HG03196 (cell line): ENCODE measurements around the gene MDM2.
"Not testable (repeated sequence)": the region's sequence is repeated elsewhere in the genome, so short reads cannot be mapped to it uniquely, and the experiment has no call there.

Source experiments
- ATAC-seq: cut with Tn5 transposase; IDR thresholded peaks from one replicate; pipeline ENCODE4 v1.9.1; 2021; ENCODE audit not compliant: unreplicated experiment

Gene MDM2

GRCh38 chr12:68785358-68785757 lies 22.6 kb upstream of the MDM2 start:
- ATAC-seq: no peak

GRCh38 chr12:68785823-68786222 lies 22.2 kb upstream of the MDM2 start:
- no peak for ATAC-seq

GRCh38 chr12:68786929-68787328 lies 21.0 kb upstream of the MDM2 start:
- ATAC-seq: no peak

GRCh38 chr12:68788554-68789143 lies 19.3 kb upstream of the MDM2 start:
- ATAC-seq: no peak

DNA sequence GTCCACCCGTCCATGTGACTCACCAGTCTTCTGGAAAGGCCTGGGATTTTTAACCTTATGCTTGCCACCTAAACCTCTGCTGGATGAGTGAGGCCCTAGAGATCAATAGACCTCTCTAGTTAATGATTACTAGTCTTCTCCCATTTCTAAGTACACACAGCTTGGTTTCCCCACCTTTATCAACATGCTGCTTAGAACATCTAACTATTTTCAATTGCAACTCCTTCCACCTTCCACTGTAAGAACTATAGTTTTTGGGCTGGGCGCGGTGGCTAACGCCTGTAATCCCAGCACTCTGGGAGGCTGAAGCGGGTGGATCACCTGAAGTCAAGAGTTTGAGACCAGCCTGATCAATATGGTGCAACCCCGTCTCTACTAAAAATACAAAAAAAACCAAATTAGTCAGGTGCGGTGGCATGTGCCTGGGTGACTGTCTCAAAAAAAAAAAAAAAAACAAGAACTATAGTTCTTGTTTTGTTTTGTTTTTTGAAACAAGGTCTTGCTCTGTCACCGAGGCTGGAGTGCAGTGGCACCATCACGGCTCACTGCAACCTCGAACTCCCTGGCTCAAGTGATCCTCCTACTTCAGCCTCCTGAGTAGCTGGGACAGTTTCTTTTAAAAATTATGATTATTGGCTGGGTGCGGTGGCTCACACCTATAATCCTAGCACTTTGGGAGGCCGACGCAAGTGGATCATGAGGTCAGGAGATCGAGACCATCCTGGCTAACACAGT lies 18.7 kb upstream of the MDM2 start:
- ATAC-seq: no peak

- no peak for ATAC-seq
Observed at GRCh38 chr12:68790081-68790951, 17.7 kb upstream of the MDM2 start.

DNA sequence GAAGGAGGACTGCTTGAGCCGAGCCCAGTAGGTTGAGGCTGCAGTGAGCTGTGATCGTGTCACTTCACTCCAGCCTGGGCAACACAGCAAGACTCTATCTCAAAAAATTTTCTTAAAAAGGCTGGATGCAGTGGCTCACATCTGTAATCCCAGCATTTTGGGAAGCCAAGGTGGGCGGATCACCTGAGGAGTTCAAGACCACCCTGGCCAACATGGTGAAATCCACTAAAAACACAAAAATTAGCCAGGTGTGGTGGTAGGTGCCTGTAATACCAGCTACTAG lies 17.1 kb upstream of the MDM2 start:
- no peak for ATAC-seq

DNA sequence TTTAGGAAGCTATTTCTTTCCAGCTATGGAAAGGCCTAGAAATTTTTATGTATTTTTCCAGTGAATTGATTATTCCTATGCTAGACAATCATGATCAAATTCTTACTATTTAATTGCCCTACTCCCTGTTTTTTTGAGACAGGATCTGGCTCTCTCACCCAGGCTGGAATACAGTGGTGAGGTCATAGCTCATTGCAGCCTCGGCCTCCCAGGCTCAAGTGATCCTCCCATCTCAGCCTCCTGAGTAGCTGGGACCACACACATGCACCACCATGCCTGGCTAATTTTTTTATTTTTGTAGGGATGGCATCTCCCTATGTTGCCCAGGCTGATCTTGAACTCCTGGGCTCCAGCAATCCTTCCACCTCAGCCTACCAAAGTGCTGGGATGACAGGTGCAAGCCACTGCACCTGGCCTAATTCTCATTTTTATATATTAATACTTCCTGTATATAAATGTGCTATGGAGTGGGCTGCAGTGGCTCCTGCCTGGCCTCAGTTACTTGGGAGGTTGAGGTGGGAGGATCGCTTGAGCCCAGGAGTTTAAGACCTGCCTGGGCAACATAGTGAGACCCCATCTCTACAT lies 16.0 kb upstream of the MDM2 start:
- no peak for ATAC-seq

GRCh38 chr12:68792952-68793351 lies 15.0 kb upstream of the MDM2 start:
- peak; percentile 78 for ATAC-seq

GRCh38 chr12:68793436-68793835 lies 14.5 kb upstream of the MDM2 start:
- ATAC-seq: no peak

DNA sequence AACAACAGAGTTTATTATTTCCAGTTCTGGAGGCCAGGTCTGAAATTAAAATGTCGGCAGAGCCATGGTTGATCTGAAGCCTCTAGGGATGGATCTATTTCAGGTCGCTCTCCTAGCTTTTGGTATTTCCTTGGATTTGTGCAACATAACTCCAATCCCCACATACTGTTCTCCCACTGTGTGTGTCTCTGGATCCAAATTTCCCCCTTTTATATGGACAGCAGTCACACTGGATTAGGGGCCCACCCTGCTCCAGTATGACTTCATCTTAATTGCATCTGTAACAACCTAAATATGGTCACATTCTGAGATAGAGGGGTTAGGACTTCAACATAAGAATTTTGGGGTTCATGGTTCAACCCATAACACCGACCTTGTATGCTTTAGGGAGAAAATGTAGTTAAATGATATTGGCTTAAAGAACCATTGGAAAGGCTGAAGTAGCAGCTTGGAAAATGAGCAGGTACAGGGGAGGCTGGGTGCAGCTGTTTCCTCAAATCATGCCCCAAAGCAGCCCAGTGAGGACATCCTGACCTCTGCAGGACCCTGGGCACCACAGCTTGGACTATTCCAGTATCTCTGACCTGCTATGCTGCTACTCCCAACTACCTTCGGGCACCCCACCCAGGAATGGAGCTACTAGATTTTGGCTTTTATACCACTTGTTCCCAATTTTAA lies 13.9 kb upstream of the MDM2 start:
- no peak for ATAC-seq

DNA sequence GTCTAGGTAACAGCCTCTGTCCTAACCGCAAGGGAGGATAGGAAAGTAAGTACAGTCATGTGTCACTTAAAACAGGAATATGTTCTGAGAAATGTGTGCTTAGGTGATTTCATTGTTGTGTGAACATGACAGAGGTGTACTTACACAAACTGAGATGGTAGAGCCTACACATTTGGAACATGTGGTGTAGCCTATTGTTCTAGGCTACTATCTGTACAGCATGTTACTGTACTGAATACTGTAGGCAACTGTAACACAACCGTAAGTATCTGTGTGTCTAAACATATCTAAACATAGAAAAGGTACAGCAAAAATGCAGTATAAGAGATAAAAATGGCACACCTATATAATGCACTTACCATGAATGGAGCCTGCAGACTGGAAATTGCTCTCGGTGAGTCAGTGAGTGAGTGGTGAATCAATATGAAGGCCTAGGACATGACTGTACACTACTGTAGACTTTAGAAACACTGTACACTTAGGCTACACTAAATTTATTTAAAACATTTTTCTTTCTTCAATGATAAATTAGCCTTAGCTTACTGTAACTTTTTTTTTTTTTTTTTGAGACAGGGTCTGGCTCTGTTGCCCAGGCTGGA lies 13.2 kb upstream of the MDM2 start:
- no peak for ATAC-seq

DNA sequence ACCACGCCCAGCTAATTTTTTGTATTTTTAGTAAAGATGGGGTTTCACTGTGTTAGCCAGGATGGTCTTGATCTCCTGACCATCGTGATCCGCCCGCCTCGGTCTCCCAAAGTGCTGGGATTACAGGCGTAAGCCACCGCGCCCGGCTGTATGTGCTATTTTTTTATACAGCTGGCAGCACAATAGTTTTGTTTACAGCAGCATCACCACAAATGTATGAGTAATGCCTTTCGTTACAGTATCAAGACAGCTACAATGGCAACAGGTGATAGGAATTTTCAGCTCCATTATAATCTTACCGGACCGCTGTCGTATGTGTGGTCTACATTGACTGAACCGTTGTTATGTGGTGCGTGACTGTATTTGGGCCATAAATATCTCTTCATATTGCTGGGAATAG lies 11.6 kb upstream of the MDM2 start:
- no peak for ATAC-seq

DNA sequence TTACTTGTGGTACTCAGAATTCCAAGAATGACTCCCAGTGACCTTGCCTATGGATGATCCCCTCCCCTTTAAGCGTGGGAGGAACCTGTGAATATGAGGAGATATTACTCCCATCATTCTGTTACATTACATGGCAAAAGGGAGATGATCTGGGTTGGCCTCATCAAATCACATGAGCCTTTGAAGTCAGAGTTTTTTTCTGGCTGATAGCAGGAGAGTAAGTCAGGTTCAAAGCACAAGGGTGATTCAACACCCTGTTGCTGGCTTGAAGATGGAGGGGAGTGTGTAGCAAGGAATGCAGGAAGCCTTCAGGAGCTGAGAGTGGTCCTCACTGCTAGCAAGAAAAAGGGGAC lies 9.1 kb upstream of the MDM2 start:
- ATAC-seq: no peak

DNA sequence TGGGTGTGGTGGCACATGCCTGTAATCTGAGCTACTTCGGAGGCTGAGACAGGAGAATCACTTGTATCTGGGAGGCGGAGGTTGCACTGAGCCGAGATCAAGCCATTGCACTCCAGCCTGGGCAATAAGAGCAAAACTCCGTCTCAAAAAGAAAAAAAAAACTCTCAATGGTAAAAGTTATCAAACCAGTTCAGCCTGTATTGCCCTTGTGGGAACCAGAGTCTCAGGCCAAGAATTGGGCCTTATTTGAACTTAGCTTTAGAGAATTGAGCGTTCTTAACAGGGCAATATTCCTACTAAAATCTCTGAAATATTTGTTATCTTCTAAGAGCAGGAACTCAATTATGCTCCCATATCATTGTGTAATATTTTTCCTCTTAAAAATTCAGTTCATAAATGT lies 7.7 kb upstream of the MDM2 start:
- no peak for ATAC-seq

DNA sequence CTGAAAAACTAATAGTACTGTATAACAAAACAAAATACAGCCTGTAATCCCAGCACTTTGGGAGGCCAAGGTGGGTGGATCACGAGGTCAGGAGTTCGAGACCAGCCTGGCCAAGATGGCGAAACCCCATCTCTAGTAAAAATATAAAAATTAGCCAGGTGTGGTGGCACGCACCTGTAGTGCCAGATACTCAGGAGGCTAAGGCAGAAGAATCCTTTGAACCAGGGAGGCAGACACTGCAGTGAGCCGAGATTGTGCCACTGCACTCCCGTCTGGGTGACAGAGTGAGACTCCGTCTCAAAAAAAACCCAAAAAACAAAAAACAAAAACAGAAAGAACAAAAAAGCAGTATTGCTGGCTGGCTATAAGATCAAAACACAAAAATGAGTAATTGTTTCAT lies 6.9 kb upstream of the MDM2 start:
- ATAC-seq: not testable (repeated sequence)

DNA sequence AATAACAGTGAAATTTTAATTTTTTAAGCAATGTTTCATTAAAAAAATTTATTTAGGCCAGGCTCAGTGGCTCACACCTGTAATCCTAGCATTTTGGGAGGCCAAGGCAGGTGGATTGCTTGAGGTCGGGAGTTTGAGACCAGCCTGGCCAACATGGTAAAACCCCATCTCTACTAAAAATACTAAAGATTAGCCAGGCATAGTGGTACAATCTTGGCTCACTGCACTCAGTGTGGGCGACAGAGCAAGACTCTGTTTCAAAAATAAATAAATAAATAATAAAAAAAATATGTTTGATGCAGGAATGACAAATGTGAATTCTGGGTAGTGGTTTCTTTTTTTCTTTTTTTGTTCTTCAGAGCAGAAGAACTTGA lies 5.6 kb upstream of the MDM2 start:
- ATAC-seq: not testable (repeated sequence)

GRCh38 chr12:68802911-68803651 lies 4.9 kb upstream of the MDM2 start:
- ATAC-seq: not testable (repeated sequence)

DNA sequence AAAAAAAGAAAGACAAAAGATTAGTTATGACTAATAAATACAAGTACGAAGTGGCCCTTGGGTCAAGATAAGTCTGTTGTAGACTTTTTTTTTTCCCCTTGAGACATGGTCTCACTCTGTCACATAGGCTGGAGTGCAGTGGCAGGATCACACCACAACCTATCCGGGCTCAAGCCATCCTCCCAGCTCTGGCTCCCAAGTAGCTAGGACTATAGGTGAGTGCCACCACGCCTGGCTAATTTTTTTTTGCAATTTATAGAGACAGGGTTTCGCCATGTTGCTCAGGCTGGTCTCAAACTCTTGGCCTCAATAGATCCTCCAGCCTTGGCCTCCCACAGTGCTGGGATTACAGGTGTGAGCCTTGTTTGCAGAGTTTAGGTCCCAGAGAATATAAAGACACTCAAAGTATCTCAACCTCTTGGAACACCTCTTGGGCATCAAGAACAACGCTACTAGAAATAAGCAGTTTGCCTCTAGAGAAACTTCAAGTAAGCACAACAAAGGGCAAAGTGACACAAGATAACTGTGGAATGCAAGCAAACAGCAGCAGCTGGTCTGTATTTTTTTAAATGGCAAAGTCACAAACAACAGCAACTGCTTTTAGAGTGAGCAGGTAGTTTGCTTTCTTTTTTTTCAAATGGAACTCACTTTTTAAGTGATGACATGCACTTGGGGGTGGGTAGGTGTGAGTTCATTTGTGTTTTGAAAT lies 3.9 kb upstream of the MDM2 start:
- ATAC-seq: no peak
